ENCODE measurements around the gene CDR2.

The CDR2 gene

DNA sequence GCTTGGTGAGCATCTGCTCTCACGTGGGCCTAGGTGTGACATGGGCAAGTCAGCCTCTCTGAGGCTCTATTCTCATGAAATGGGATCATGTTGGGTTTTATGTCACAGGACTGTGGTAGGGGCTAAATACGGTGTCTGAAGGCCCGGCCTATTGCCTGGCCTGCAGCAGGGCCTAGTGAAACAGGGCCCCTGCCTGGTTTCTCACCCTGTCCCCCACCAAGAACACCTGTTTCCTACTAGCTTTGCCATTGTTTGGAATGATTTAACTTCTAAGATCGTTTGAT, 48.1 kb downstream of the CDR2 start:
- no peaks in the 10 kb centered on the region for H3K4me1 ChIP-seq (ENCODE audit: control insufficient read depth, insufficient read depth, low read length)
- ChIA-PET POLR2A (interaction anchor here (0.6 kb wide), 1 partner anchor 8 kb away, joined by 4 read pairs; no protein-coding TSS in a partner anchor), CTCF (no interaction called here)
- no peak overlapping the region for H3K27ac ChIP-seq (ENCODE audit: extremely low read depth, low read depth, low read length)
- no peaks in the 10 kb centered on the region for H3K9me3 ChIP-seq (ENCODE audit: control insufficient read depth, insufficient read depth, low read depth, low read length)
- TF ChIP-seq SALL2 (tag by site-specific recombination; IDR thresholded peaks at IDR 0.05; ENCODE audit: borderline replicate concordance) (no peak), ZNF121 (tag by site-specific recombination; IDR thresholded peaks at IDR 0.05) (no peak), ZNF561 (tag by site-specific recombination; IDR thresholded peaks at IDR 0.05; ENCODE audit: borderline replicate concordance) (no peak), ZNF239 (tag by site-specific recombination; IDR thresholded peaks at IDR 0.05) (no peak), MZF1 (tag by site-specific recombination; IDR thresholded peaks at IDR 0.05; ENCODE audit: borderline replicate concordance) (no peak), ZNF404 (tag by site-specific recombination; IDR thresholded peaks at IDR 0.05) (no peak), ZNF311 (tag by site-specific recombination; IDR thresholded peaks at IDR 0.05; ENCODE audit: borderline replicate concordance) (no peak), SP3 (tag by site-specific recombination; IDR thresholded peaks at IDR 0.05) (no peak), ZNF354C (tag by site-specific recombination; IDR thresholded peaks at IDR 0.05; ENCODE audit: borderline replicate concordance, low read depth) (no peak)
- TF ChIP-seq, protein P1, sequence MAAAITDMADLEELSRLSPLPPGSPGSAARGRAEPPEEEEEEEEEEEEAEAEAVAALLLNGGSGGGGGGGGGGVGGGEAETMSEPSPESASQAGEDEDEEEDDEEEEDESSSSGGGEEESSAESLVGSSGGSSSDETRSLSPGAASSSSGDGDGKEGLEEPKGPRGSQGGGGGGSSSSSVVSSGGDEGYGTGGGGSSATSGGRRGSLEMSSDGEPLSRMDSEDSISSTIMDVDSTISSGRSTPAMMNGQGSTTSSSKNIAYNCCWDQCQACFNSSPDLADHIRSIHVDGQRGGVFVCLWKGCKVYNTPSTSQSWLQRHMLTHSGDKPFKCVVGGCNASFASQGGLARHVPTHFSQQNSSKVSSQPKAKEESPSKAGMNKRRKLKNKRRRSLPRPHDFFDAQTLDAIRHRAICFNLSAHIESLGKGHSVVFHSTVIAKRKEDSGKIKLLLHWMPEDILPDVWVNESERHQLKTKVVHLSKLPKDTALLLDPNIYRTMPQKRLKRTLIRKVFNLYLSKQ (tag by site-specific recombination; IDR thresholded peaks at IDR 0.05; ENCODE audit: borderline replicate concordance) = no peak
- TF ChIP-seq, protein P2, sequence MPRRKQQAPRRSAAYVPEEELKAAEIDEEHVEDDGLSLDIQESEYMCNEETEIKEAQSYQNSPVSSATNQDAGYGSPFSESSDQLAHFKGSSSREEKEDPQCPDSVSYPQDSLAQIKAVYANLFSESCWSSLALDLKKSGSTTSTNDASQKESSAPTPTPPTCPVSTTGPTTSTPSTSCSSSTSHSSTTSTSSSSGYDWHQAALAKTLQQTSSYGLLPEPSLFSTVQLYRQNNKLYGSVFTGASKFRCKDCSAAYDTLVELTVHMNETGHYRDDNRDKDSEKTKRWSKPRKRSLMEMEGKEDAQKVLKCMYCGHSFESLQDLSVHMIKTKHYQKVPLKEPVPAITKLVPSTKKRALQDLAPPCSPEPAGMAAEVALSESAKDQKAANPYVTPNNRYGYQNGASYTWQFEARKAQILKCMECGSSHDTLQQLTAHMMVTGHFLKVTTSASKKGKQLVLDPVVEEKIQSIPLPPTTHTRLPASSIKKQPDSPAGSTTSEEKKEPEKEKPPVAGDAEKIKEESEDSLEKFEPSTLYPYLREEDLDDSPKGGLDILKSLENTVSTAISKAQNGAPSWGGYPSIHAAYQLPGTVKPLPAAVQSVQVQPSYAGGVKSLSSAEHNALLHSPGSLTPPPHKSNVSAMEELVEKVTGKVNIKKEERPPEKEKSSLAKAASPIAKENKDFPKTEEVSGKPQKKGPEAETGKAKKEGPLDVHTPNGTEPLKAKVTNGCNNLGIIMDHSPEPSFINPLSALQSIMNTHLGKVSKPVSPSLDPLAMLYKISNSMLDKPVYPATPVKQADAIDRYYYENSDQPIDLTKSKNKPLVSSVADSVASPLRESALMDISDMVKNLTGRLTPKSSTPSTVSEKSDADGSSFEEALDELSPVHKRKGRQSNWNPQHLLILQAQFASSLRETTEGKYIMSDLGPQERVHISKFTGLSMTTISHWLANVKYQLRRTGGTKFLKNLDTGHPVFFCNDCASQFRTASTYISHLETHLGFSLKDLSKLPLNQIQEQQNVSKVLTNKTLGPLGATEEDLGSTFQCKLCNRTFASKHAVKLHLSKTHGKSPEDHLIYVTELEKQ (tag by site-specific recombination; IDR thresholded peaks at IDR 0.05; ENCODE audit: borderline replicate concordance) = no peak
- no peak overlapping the region for H3K4me3 ChIP-seq (ENCODE audit: low read depth, low read length)
- peaks cover 13 to 92% of the 10 kb centered on the region in 2 experiments; a peak in 2 of 3 replicates for H3K36me3 ChIP-seq (ENCODE audit: control insufficient read depth in 2 of 2, insufficient read depth in 1 of 2, low read length in 2 of 2)

GRCh38 chr16:22325598-22326368, 48.6 kb downstream of the CDR2 start:
- peaks cover 8 to 92% of the 10 kb centered on the region in 2 experiments; a peak in 2 of 3 replicates for H3K36me3 ChIP-seq (ENCODE audit: control insufficient read depth in 2 of 2, insufficient read depth in 1 of 2, low read length in 2 of 2)
- POLR2A ChIA-PET = interaction anchor here (0.6 kb wide), 1 partner anchor 8 kb away, joined by 4 read pairs; no protein-coding TSS in a partner anchor
- TF ChIP-seq ZFP41 (tag by site-specific recombination; IDR thresholded peaks at IDR 0.05; ENCODE audit: borderline replicate concordance) (no peak), ELK4 (IDR thresholded peaks at IDR 0.05; ENCODE audit: borderline replicate concordance, low read depth, low read length) (no peak), ZNF26 (tag by site-specific recombination; IDR thresholded peaks at IDR 0.05) (no peak), ZNF549 (tag by site-specific recombination; IDR thresholded peaks at IDR 0.05) (no peak), ZNF16 (tag by site-specific recombination; IDR thresholded peaks at IDR 0.05; ENCODE audit: low read depth) (no peak), SP3 (tag by site-specific recombination; IDR thresholded peaks at IDR 0.05) (no peak), ZFP69B (tag by site-specific recombination; IDR thresholded peaks at IDR 0.05) (no peak), KLF17 (tag by site-specific recombination; IDR thresholded peaks at IDR 0.05) (no peak), ZNF133 (tag by site-specific recombination; IDR thresholded peaks at IDR 0.05) (no peak), ZNF239 (tag by site-specific recombination; IDR thresholded peaks at IDR 0.05) (no peak), ZNF394 (tag by site-specific recombination; IDR thresholded peaks at IDR 0.05; ENCODE audit: borderline replicate concordance) (no peak), ZNF585B (tag by site-specific recombination; IDR thresholded peaks at IDR 0.05) (no peak)

More at GRCh38 chr16:22325598-22326368, 48.6 kb downstream of the CDR2 start:
- CTCF ChIA-PET = interaction anchor here (1.1 kb wide), 1 partner anchor 32 kb away, joined by 3 read pairs; no protein-coding TSS in a partner anchor
- H3K4me3 ChIP-seq (ENCODE audit: low read depth, low read length) = no peak overlapping the region
- H3K9me3 ChIP-seq (ENCODE audit: control insufficient read depth, insufficient read depth, low read depth, low read length) = no peaks in the 10 kb centered on the region
- no peak overlapping the region for H3K27ac ChIP-seq (ENCODE audit: extremely low read depth, low read depth, low read length)
- H3K4me1 ChIP-seq (ENCODE audit: control insufficient read depth, insufficient read depth, low read length) = no peaks in the 10 kb centered on the region
